GM12892 (cell line): ENCODE data around the gene CFAP90.

Source experiments
- POLR2A ChIP-seq: IDR thresholded peaks from 2 replicates; pipeline ENCODE4 v1.6.1; 2011; ENCODE audit warnings: low read depth, low read length, control low read depth
- POLR2AphosphoS5 ChIP-seq: IDR thresholded peaks from 2 replicates; pipeline ENCODE4 v1.6.1; 2011; ENCODE audit warnings: low read depth, low read length, control low read depth

DNA sequence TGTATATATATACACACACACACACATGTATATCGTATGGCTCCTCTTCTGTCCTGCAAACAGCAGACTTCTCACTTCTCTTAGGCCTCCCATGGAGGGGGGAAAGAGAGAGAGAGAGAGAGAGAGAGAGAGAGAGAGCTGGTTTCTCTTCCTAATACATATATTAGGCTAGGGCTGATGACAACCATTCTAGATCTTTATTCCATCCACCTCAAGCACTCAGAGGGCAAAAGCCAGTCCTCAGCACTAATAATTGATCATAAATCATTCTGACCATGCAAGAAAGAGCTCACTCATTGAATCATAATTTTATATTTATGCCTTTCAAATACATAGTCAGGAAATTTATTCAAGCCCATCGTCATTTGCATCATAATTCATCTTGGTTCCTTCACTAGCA is 47.0 kb downstream of the CFAP90 start:
- TF ChIP-seq POLR2AphosphoS5: no peak
- TF ChIP-seq POLR2A: no peak
